ENCODE results near the gene SCAI.
"Not testable (repeated sequence)": the region's sequence is repeated elsewhere in the genome, so short reads cannot be mapped to it uniquely, and the experiment has no call there.

The SCAI gene

DNA sequence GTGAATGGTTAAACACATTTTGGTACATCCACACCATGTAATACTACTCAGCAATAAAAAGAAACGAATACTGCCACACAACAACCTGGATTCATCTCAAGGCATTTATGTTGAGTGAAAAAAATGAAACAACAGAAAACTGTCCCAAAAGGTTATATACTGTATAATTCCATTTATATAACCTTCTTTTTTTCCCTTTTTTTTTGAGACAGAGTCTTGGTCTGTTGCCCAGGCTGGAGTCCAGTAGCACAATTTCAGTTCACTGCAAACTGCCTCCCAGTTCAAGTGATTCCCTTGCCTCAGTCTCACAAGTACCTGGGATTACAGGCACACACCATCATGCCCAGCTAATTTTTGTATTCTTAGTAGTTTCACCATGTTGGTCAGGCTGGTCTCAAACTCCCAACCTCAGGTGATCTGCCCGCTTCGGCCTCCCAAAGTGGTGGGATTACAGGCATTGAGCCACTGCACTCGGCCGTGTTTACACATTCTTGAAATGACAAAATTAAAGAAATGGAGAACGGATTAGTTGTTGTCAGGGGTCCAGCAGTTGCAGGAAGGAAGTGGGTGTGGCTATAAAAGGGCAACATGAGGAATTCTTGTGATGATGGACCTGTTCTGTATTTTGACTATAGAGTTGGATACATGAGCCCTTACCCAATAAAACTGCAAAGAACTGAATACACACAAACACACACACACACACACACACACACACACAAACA lies 28.9 kb upstream of the SCAI start:
- TF ChIP-seq TAF1 (IDR thresholded peaks at IDR 0.05; ENCODE audit: borderline replicate concordance, low read depth, low read length) (no peak), POLR2A (IDR thresholded peaks at IDR 0.05; ENCODE audit: low read depth, low read length) (no peak), POLR2AphosphoS5 (IDR thresholded peaks at IDR 0.05; ENCODE audit: low read depth, low read length) (no peak)
- no peak for FAIRE-seq
- DNase-seq (ENCODE audit: insufficient read length), result no peak

DNA sequence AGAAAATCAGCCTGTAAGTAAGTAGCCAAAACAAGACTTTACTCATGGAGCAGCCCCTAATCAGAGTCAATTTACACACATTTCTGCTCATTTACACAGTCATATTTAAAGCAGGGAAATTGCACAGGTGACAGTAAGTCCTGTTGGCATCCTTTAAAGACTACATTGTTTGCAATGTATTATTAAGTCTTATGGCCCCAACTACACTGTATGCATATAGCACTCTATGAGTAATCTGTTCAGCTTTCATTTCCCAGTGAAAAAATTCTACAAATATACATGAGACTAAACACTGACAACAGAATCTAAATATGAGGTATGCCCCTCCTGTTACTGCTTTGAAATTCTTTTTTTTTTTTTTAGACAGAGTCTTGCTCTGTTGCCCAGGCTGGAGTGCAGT lies 26.6 kb upstream of the SCAI start:
- no peak for FAIRE-seq
- TF ChIP-seq TAF1 (IDR thresholded peaks at IDR 0.05; ENCODE audit: borderline replicate concordance, low read depth, low read length), result no peak
- no peak for TF ChIP-seq POLR2AphosphoS5 (IDR thresholded peaks at IDR 0.05; ENCODE audit: low read depth, low read length)
- no peak for TF ChIP-seq POLR2A (IDR thresholded peaks at IDR 0.05; ENCODE audit: low read depth, low read length)
- no peak for DNase-seq (ENCODE audit: insufficient read length)

DNA sequence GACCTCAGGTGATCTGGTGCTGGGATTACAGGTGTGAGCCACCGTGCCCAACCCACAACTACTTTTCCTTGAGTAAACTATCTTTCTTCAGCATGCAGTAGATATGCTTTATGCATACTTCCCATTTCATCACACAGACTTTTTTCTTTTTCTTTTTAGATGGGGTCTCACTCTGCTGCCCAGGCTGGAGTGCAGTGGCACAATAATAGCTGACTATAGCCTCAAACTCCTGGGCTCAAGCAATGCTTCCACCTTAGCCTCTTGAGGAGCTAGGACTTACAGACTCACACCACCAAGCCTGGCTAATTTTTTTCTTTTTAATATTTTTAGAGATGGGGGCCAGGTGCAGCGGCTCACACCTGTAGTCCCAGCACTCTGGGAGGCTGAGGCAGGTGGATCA lies 23.4 kb upstream of the SCAI start:
- no peak for TF ChIP-seq POLR2AphosphoS5 (IDR thresholded peaks at IDR 0.05; ENCODE audit: low read depth, low read length)
- no peak for TF ChIP-seq POLR2A (IDR thresholded peaks at IDR 0.05; ENCODE audit: low read depth, low read length)
- no peak for TF ChIP-seq TAF1 (IDR thresholded peaks at IDR 0.05; ENCODE audit: borderline replicate concordance, low read depth, low read length)
- DNase-seq (ENCODE audit: insufficient read length) (no peak), FAIRE-seq (no peak)

DNA sequence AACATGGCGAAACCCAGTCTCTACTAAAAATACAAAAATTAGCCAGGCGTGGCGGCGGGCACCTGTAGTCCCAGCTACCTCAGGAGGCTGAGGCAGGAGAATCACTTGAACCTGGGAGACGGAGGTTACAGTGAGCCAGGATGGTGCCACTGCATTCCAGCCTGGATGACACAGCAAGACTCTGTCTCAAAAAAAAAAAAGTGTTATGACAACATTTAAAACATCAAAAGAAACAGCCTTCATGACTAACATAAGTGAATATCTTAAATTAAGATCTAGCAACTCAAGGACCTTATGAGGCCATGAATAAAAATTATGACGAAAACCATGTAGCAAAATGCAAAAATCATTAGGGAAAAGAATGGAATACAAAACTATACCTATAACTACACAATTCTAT lies 19.6 kb upstream of the SCAI start:
- DNase-seq (ENCODE audit: insufficient read length); FAIRE-seq: not testable (repeated sequence)

DNA sequence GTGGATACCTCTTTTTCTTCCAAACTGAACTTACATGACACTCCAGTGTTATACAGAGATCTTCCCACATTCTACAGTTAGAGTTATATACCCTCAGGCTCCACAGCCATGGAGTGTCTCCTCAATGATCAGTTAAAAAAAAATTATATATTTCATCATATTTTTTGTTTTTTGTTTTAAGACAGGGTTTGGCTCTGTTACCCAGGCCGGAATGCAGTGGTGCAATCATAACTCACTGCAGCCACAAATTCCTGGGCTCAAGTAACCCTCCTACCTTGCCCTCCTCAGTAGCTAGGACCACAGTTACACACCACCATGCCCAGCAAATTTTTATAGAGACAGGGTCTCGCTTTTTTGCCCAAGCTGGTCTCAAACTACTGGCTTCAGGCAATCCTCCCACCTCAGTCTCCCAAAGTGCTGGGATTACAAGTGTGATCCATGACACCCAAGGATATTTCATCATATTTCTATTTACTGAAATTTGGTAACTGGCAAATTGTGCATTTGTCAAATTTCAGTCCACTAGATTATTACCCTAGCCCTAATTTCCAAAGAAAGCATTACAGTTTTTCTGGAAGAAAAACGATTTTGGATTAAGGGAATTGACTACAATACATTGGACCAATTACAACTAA lies 18.1 kb upstream of the SCAI start:
- DNase-seq (ENCODE audit: insufficient read length) (no peak), FAIRE-seq (no peak)
- TF ChIP-seq POLR2AphosphoS5 (IDR thresholded peaks at IDR 0.05; ENCODE audit: low read depth, low read length) (no peak), POLR2A (IDR thresholded peaks at IDR 0.05; ENCODE audit: low read depth, low read length) (no peak), TAF1 (IDR thresholded peaks at IDR 0.05; ENCODE audit: borderline replicate concordance, low read depth, low read length) (no peak)

DNA sequence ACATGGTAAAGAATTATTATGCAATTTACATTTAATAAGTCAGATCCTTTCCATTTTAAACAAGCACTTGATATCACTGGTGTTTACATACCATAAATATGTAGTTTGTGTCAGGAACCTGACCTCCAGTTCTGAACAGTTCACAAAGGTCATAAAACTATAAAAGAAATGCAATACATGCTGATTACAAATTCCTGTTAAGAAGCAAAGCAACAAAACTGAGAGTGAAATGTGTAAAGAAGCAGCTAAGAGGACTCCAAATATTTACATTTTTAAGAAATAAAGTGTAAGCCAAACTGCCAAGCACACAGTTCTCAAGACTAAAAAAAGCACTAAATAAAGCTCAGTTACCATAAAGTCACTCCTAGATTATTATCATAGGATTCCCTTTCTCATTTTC lies 17.4 kb upstream of the SCAI start:
- TF ChIP-seq TAF1 (IDR thresholded peaks at IDR 0.05; ENCODE audit: borderline replicate concordance, low read depth, low read length), result no peak
- TF ChIP-seq POLR2AphosphoS5 (IDR thresholded peaks at IDR 0.05; ENCODE audit: low read depth, low read length), result no peak
- TF ChIP-seq POLR2A (IDR thresholded peaks at IDR 0.05; ENCODE audit: low read depth, low read length), result no peak
- DNase-seq (ENCODE audit: insufficient read length), result no peak
- no peak for FAIRE-seq

DNA sequence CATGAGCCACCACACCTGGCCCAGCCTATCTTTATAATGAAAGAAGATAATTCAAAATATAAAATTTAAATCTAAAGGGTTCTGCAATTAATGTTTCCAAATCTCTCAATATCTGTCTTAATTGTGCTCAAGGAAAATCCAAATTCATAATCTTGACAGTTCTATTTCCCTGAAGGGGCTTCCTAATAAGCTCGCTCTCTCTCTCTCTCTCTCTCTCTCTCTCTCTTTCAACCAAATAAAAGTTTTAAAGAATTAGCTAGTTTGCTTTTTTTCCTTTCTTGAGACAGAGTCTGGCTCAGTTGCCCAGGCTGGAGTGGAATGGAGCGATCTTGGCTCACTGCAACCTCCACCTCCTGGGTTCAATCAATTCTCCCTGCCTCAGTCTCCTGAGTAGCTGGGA lies 13.2 kb upstream of the SCAI start:
- FAIRE-seq, result no peak
- no peak for DNase-seq (ENCODE audit: insufficient read length)
- no peak for TF ChIP-seq POLR2AphosphoS5 (IDR thresholded peaks at IDR 0.05; ENCODE audit: low read depth, low read length)
- TF ChIP-seq POLR2A (IDR thresholded peaks at IDR 0.05; ENCODE audit: low read depth, low read length), result no peak
- no peak for TF ChIP-seq TAF1 (IDR thresholded peaks at IDR 0.05; ENCODE audit: borderline replicate concordance, low read depth, low read length)

DNA sequence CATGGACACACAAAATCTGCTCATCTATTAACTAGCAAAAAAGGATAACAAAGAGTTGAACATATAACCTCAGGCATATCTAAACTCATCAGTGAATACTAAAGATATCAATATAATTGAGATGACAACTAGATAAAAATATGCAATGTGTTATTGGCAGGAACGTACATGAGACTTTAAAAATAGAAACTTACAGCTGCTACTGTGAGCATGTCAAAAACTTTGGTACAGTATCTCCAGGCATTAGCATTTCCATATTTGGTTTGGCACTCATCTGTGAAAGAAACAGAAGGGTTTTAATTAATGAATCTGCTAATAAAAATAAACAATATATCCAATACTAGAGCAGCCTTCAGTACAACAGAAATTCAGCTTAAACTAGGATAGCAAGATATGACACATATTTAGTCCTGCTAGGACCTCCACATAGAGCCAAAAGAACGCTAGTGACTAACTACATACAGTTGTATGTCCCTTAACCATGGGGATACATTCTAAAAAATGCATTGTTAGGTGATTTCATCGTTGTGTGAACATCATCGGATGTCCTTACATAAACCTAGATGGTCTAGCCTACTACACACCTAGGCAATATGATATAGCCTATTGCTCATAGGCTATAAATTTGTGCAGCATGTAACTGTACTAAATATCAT lies 10.5 kb upstream of the SCAI start:
- DNase-seq (ENCODE audit: insufficient read length), result no peak
- FAIRE-seq, result no peak
- TF ChIP-seq TAF1 (IDR thresholded peaks at IDR 0.05; ENCODE audit: borderline replicate concordance, low read depth, low read length), result no peak

DNA sequence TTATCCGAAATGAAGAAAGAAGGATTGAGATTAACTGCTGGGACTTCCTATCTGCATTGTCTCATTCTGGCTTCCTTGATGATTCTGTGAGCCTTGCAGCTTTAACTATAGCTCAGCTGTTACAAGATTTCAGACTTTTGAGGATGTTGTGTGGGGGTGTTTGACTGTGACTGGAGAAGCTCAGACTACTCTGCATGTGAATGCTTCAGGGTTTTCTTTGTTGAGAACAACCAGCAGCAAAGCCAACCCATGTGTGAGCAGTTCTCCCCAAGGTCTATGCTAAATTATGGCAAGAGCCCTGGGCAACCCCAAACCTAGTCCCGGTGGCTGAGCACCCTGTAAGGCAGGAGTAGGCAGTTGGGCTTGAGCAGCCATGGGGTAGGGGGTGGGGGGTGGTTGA lies 8.4 kb upstream of the SCAI start:
- DNase-seq (ENCODE audit: insufficient read length) (no peak), FAIRE-seq (no peak)
- TF ChIP-seq POLR2AphosphoS5 (IDR thresholded peaks at IDR 0.05; ENCODE audit: low read depth, low read length) (no peak), TAF1 (IDR thresholded peaks at IDR 0.05; ENCODE audit: borderline replicate concordance, low read depth, low read length) (no peak), POLR2A (IDR thresholded peaks at IDR 0.05; ENCODE audit: low read depth, low read length) (no peak)

DNA sequence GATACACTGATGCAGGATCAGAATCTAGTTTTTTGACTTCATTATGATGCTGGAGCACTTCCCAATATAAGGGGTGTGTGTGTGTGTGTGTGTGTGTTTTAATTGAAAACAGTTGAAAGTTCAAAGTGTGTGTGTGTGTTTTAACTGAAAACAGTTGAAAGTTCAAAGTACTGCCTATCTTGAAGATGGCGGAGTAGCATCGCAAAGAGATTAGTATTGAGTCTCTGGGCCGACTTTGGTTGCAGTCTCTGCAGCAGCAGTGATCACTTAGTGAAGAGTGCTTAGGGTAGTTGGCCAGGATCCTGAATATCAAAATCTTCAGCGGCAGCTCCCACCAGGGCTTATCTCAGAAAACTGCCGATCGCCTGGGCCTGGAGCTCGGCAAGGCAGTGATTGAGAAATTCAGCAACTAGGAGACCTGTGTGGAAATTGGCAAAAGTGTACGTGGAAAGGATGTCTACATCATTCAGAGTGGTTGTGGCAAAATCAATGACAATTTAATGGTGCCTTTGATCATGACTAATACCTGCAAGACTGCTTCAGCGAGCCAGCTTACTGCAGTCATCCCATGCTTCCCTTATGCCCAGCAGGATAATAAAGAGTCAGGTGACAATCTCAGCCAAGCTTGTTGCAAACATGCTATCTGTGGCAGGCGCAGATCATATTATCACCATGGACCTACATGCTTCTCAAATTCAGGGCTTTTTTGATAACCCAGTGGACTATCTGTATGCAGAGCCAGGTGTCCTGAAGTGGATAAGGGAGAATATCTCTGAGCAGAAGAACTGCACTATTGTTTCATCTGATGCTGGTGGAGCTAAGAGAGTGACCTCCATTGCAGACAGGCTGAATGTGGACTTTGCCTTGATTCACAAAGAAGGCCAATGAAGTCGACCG lies 7.3 kb upstream of the SCAI start:
- no peak for FAIRE-seq
- no peak for DNase-seq (ENCODE audit: insufficient read length)
- TF ChIP-seq TAF1 (IDR thresholded peaks at IDR 0.05; ENCODE audit: borderline replicate concordance, low read depth, low read length) (no peak), POLR2A (IDR thresholded peaks at IDR 0.05; ENCODE audit: low read depth, low read length) (no peak), POLR2AphosphoS5 (IDR thresholded peaks at IDR 0.05; ENCODE audit: low read depth, low read length) (no peak)

DNA sequence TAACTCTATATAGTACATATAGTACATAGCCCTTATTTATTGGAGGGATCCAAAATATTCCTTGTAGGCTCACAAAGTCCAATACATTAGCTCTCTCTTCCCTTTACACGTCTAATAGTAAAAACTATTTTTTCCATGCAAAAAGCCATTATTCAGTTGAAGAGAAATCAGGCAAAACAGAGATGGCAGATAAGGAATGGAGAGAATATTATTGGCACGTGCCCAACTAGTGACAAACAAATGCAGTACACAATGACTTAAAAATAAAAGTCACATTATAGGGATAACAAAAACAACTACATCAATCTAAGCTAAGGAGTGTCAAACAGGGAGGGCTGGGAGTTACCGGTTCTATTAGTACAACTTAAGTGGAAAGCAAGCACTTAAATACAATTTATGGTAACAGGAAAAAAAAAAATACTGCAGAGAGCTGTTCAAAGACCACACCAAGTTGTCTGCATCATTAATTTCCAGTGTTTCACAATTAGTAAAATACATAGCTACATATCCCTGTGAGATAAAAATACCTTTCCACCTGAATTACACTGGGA lies 4.1 kb upstream of the SCAI start:
- FAIRE-seq (no peak), DNase-seq (ENCODE audit: insufficient read length) (no peak)
- TF ChIP-seq TAF1 (IDR thresholded peaks at IDR 0.05; ENCODE audit: borderline replicate concordance, low read depth, low read length), result no peak

Data from GM12892 (cell line).